Peyer's patch (tissue), 4 donors: ENCODE measurements around the gene CAPN5. TPM values are rescaled to one million over a fixed set of nuclear protein-coding genes. Genes with fewer than 3 reads are reported as not detected.

Experiments
- DNase-seq, 3 donors: peaks; one replicate each; pipeline ENCODE4 v3.0.0-alpha.2; 2017 to 2019
- H3K27ac ChIP-seq, 4 donors: fragments of 200-600 bp; sonication (generic); one replicate each; pipeline ENCODE4 v1.5.1; 2016 to 2019
- H3K27me3 ChIP-seq, 2 donors: fragments of 200-600 bp; sonication (generic); one replicate each; pipeline ENCODE4 v1.5.1; 2019
- H3K36me3 ChIP-seq, 3 donors: fragments of 200-600 bp; sonication (generic); one replicate each; pipeline ENCODE4 v1.5.1; 2016 to 2019
- H3K4me1 ChIP-seq, 4 donors: fragments of 200-600 bp; sonication (generic); one replicate each; pipeline ENCODE4 v1.5.1; 2016 to 2019
- H3K4me3 ChIP-seq, 4 donors: fragments of 200-600 bp; sonication (generic); 1 replicate in 3 of 4; 2 replicates in 1 of 4; pipeline ENCODE4 v1.5.1; 2016 to 2019; ENCODE audit warnings: mild to moderate bottlenecking in 1 of 4
- H3K9me3 ChIP-seq, 4 donors: fragments of 200-600 bp; sonication (generic); one replicate each; pipeline ENCODE4 v1.5.1; 2016 to 2019; ENCODE audit warnings: mild to moderate bottlenecking in 1 of 4
- POLR2A ChIP-seq, 2 donors: fragments of 450-650 bp; IDR thresholded peaks; one replicate each; pipeline ENCODE4 v1.5.1; 2017; ENCODE audit warnings: antibody characterized with exemption in 2 of 2, mild to moderate bottlenecking in 2 of 2, moderate library complexity in 2 of 2
- total RNA-seq, 4 donors: library from RNA; depleted of rRNA; stranded (reverse); fragments of >200 nt; gene quantifications; one replicate each; pipeline ENCODE4 v1.1.0, GENCODE V29; 2016
- TF ChIP-seq, protein P1 (sequence below), 6 experiments: fragments of 450-650 bp in 4 of 6; fragments of 200-600 bp in 2 of 6; sonication (generic) in 1 of 6; IDR thresholded peaks; one replicate each; pipeline ENCODE4 v1.5.1; 2017 to 2019; ENCODE audit warnings: antibody characterized with exemption in 6 of 6, mild to moderate bottlenecking in 3 of 6, moderate library complexity in 1 of 6

CAPN5 gene
- total RNA-seq, 4 donors from 2014 or later = 75.9 to 203 (median 162) TPM

DNA sequence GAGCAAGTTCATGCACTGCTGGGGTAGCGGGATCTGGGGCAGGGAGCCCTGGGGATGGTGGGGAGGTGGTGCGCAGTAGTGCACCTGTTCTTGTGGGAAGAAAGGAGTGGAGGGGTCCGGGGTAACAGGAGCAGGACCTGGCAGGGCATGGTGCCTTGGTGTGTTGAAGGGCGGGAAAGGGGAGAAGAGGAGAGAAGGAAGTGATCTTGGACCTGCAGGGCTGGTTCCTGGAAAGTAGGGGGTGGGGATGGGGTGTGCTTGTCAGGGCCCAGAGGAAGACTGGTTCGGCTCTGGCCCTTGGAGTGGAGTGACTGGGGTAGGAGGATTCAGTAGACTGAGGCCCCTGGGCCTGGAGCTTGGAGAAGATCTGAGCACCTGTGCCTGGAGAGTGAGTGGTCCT lies 10.9 kb upstream of the CAPN5 start:
- no peak for DNase-seq
- H3K36me3 ChIP-seq = no peaks in the 10 kb centered on the region
- no peak overlapping the region for H3K27ac ChIP-seq
- H3K9me3 ChIP-seq = peaks cover 0 to 17% (median 0%) of the 10 kb centered on the region in 4 donors
- H3K4me3 ChIP-seq = no peak overlapping the region
- no peaks in the 10 kb centered on the region for H3K4me1 ChIP-seq
- TF ChIP-seq, protein P1, sequence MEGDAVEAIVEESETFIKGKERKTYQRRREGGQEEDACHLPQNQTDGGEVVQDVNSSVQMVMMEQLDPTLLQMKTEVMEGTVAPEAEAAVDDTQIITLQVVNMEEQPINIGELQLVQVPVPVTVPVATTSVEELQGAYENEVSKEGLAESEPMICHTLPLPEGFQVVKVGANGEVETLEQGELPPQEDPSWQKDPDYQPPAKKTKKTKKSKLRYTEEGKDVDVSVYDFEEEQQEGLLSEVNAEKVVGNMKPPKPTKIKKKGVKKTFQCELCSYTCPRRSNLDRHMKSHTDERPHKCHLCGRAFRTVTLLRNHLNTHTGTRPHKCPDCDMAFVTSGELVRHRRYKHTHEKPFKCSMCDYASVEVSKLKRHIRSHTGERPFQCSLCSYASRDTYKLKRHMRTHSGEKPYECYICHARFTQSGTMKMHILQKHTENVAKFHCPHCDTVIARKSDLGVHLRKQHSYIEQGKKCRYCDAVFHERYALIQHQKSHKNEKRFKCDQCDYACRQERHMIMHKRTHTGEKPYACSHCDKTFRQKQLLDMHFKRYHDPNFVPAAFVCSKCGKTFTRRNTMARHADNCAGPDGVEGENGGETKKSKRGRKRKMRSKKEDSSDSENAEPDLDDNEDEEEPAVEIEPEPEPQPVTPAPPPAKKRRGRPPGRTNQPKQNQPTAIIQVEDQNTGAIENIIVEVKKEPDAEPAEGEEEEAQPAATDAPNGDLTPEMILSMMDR (IDR thresholded peaks at IDR 0.05) = no peak
- no peak for TF ChIP-seq POLR2A (IDR thresholded peaks at IDR 0.05)
- H3K27me3 ChIP-seq = no peaks in the 10 kb centered on the region

DNA sequence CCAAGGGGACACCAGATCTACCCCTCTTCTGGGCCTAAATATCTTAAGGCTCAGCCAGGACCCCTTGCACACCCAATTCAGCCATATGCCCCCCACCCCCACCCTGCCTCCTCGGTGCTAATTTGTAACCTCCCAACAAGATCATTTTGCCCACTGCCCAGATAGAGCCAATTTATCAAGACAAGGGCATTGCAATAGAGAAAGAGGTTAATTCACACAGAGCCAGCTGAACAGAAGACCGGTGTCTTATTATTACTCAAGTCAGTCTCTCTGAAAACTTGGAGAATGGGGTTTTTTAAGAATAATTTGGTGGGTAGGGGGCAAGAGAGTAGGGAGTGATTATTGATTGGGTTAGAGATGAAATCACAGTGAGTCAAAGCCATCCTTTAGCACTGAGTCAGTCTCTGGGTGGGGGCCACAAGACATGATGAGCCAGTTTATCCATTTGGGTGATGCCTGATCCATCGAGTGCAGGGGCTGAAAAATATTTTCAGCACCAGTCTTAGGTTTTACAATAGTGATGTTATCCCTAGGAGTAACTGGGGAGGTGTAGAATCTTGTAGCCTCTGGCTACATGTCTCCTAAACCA lies 9.9 kb upstream of the CAPN5 start:
- Histone ChIP-seq H3K4me3 (no peak overlapping the region), H3K36me3 (no peaks in the 10 kb centered on the region), H3K9me3 (peaks cover 0 to 17% (median 0%) of the 10 kb centered on the region in 4 donors), H3K27me3 (no peaks in the 10 kb centered on the region), H3K4me1 (no peaks in the 10 kb centered on the region), H3K27ac (no peak overlapping the region)
- no peak for DNase-seq
- no peak for TF ChIP-seq POLR2A (IDR thresholded peaks at IDR 0.05)
- TF ChIP-seq, protein P1 (IDR thresholded peaks at IDR 0.05) = no peak

DNA sequence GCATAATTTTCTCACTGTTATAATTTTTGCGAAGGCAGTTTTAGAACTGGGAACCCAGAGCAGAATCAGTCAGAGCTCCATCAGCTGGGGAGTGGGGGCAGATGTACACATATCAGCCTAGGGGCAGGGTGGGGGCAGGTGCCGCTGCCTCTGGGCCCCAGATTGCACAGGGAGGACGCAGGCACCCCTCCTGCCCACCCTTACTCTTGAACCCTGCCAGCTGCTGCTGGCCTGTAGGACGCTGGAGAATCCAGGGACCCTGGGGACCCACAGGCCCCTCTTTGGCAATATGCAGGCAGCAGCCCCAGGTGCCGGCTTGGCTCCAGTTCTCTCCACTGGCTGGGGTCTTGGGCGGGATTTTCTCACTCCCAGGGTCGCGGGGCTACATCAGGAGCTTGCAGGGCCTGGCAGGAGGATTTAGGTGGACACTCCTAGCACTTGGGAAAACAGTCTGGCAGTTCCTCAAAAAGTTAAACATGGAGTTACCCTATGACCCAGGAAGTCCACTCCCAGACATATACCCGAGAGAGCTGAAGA lies 8.8 kb upstream of the CAPN5 start:
- Histone ChIP-seq H3K4me1 (no peaks in the 10 kb centered on the region), H3K27me3 (no peaks in the 10 kb centered on the region), H3K4me3 (no peak overlapping the region), H3K36me3 (no peaks in the 10 kb centered on the region), H3K27ac (no peak overlapping the region), H3K9me3 (peaks cover 0 to 17% (median 0%) of the 10 kb centered on the region in 4 donors)
- no peak for DNase-seq
- TF ChIP-seq POLR2A (IDR thresholded peaks at IDR 0.05) = no peak
- TF ChIP-seq, protein P1 (IDR thresholded peaks at IDR 0.05) = no peak

DNA sequence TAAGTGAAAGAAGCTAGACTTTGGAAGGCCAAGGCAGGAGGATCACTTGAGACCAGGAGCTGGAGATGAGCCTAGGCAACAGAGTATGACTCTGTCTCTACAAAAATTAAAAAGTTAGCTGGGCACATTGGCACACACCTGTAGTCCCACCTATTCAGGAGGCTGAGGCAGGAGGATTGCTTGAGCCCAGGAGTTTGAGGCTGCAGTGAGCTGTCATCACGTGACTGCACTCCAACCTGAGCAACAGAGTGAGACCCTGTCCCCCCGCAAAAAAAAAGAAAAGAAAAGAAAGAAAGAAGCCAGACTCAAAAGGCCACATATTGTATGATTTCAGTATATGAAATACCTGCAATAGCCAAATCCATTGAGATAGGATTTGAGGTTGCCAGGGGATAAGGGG lies 7.9 kb upstream of the CAPN5 start:
- no peaks in the 10 kb centered on the region for H3K4me1 ChIP-seq
- H3K9me3 ChIP-seq = peaks cover 0 to 17% (median 0%) of the 10 kb centered on the region in 4 donors
- TF ChIP-seq, protein P1 (IDR thresholded peaks at IDR 0.05) = no peak
- TF ChIP-seq POLR2A (IDR thresholded peaks at IDR 0.05) = no peak
- DNase-seq = no peak
- H3K27me3 ChIP-seq = no peaks in the 10 kb centered on the region
- no peak overlapping the region for H3K4me3 ChIP-seq
- no peaks in the 10 kb centered on the region for H3K36me3 ChIP-seq
- H3K27ac ChIP-seq = no peak overlapping the region

DNA sequence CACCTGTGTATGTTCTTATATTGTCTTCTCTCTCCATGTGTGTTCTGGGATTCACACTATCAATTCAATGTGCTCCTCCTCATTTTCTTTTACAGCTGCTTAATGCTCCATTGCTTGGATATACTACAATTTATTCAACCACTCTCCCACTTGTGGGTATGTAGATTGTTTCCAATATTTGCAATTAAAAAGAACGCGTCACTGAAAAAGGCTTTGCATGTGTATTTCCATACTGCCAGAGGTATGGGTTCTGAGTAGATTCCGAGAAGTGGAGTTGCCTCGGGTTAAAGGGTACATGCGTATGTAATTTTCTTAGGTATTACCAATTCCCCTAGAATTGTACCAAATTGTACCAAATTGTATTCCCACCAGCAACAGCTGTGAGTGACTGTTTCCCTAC lies 7.0 kb upstream of the CAPN5 start:
- TF ChIP-seq, protein P1 (IDR thresholded peaks at IDR 0.05) = no peak
- no peak for TF ChIP-seq POLR2A (IDR thresholded peaks at IDR 0.05)
- Histone ChIP-seq H3K9me3 (peaks cover 0 to 17% (median 0%) of the 10 kb centered on the region in 4 donors), H3K4me3 (no peak overlapping the region), H3K4me1 (no peaks in the 10 kb centered on the region), H3K27ac (no peak overlapping the region), H3K36me3 (no peaks in the 10 kb centered on the region), H3K27me3 (no peaks in the 10 kb centered on the region)
- no peak for DNase-seq
